Endothelial cell (in vitro differentiated cells): ENCODE measurements around the gene COL11A1. TPM values are rescaled to one million over a fixed set of nuclear protein-coding genes. Genes with fewer than 3 reads are reported as not detected.
"Not testable (repeated sequence)": the region's sequence is repeated elsewhere in the genome, so short reads cannot be mapped to it uniquely, and the experiment has no call there.

Source experiments
- DNase-seq: peaks from one replicate; pipeline ENCODE4 v3.0.0; 2021; ENCODE audit warnings: low spot score
- H3K27ac Mint-ChIP-seq: one replicate; pipeline ENCODE4 v1.8.0; 2021; ENCODE audit warnings: mixed read lengths, inconsistent platforms; ENCODE audit not compliant: unreplicated experiment
- H3K27me3 Mint-ChIP-seq: one replicate; pipeline ENCODE4 v1.8.0; 2021; ENCODE audit warnings: mild to moderate bottlenecking, moderate library complexity, mixed read lengths, inconsistent platforms; ENCODE audit not compliant: unreplicated experiment
- H3K36me3 Mint-ChIP-seq: one replicate; pipeline ENCODE4 v1.8.0; 2021; ENCODE audit warnings: mild to moderate bottlenecking, low read depth, mixed read lengths, inconsistent platforms; ENCODE audit not compliant: unreplicated experiment
- H3K4me1 Mint-ChIP-seq: one replicate; pipeline ENCODE4 v1.8.0; 2021; ENCODE audit warnings: mild to moderate bottlenecking, mixed read lengths, inconsistent platforms; ENCODE audit not compliant: unreplicated experiment
- H3K4me3 Mint-ChIP-seq: one replicate; pipeline ENCODE4 v1.8.0; 2021; ENCODE audit warnings: mild to moderate bottlenecking, mixed read lengths, inconsistent platforms; ENCODE audit not compliant: unreplicated experiment
- H3K9me3 Mint-ChIP-seq: one replicate; pipeline ENCODE4 v1.8.0; 2021; ENCODE audit warnings: mixed read lengths, inconsistent platforms; ENCODE audit not compliant: unreplicated experiment
- CTCF ChIP-seq: fragments of 200-600 bp; sonication (generic); IDR thresholded peaks from one replicate; pipeline ENCODE4 v1.5.0; 2021; ENCODE audit warnings: antibody characterized with exemption; ENCODE audit not compliant: unreplicated experiment
- total RNA-seq: library from RNA; stranded (reverse); fragmentation: NEBNext Ultra II Directional; extraction: Animal tissue kit (Norgen Biotek cat#: 25700); gene quantifications from one replicate; pipeline ENCODE4 v1.2.1, GENCODE V29; 2021; ENCODE audit not compliant: unreplicated experiment

COL11A1 gene
- total RNA-seq, 1 donor from 2014 or later = 9.2 TPM

- H3K4me3 Mint-ChIP-seq = no peak overlapping the region
- no peak for TF ChIP-seq CTCF
- H3K9me3 Mint-ChIP-seq = no peaks in the 10 kb centered on the region
- H3K36me3 Mint-ChIP-seq = no peaks in the 10 kb centered on the region
- DNase-seq = no peak
- peaks cover 8% of the 10 kb centered on the region for H3K4me1 Mint-ChIP-seq
- no peak overlapping the region for H3K27ac Mint-ChIP-seq
- peaks cover 1% of the 10 kb centered on the region for H3K27me3 Mint-ChIP-seq
Measured at GRCh38 chr1:103063921-103064320, 44.4 kb downstream of the COL11A1 start.

- Mint-ChIP-seq H3K27ac (no peak overlapping the region), H3K36me3 (no peaks in the 10 kb centered on the region), H3K27me3 (peaks cover 1% of the 10 kb centered on the region), H3K9me3 (no peaks in the 10 kb centered on the region), H3K4me3 (no peak overlapping the region), H3K4me1 (peaks cover 11% of the 10 kb centered on the region)
- no peak for TF ChIP-seq CTCF
- DNase-seq = no peak
Measured at GRCh38 chr1:103058391-103058790, 49.9 kb downstream of the COL11A1 start.

GRCh38 chr1:103056423-103056822 is 51.9 kb downstream of the COL11A1 start:
- Mint-ChIP-seq H3K4me1 (peaks cover 11% of the 10 kb centered on the region), H3K27me3 (peaks cover 1% of the 10 kb centered on the region), H3K9me3 (no peaks in the 10 kb centered on the region), H3K4me3 (no peak overlapping the region), H3K27ac (no peak overlapping the region), H3K36me3 (peaks cover 6% of the 10 kb centered on the region)
- TF ChIP-seq CTCF = no peak
- no peak for DNase-seq

- not testable (repeated sequence) for H3K9me3 Mint-ChIP-seq, H3K4me1 Mint-ChIP-seq, H3K4me3 Mint-ChIP-seq, H3K27me3 Mint-ChIP-seq, H3K27ac Mint-ChIP-seq, H3K36me3 Mint-ChIP-seq, DNase-seq
Measured at GRCh38 chr1:103028110-103028509, 80.2 kb downstream of the COL11A1 start.

- no peaks in the 10 kb centered on the region for H3K9me3 Mint-ChIP-seq
- no peaks in the 10 kb centered on the region for H3K27me3 Mint-ChIP-seq
- H3K4me3 Mint-ChIP-seq = no peak overlapping the region
- no peak for TF ChIP-seq CTCF
- DNase-seq = no peak
- peaks cover 2% of the 10 kb centered on the region for H3K4me1 Mint-ChIP-seq
- no peaks in the 10 kb centered on the region for H3K36me3 Mint-ChIP-seq
- peak overlapping the region; percentile 16 for H3K27ac Mint-ChIP-seq
Measured at GRCh38 chr1:103025858-103026409, 82.4 kb downstream of the COL11A1 start.

- Mint-ChIP-seq H3K27ac (no peak overlapping the region), H3K36me3 (no peaks in the 10 kb centered on the region), H3K4me3 (no peak overlapping the region), H3K9me3 (no peaks in the 10 kb centered on the region), H3K27me3 (no peaks in the 10 kb centered on the region), H3K4me1 (peaks cover 2% of the 10 kb centered on the region)
- no peak for DNase-seq
- TF ChIP-seq CTCF = no peak
Measured at GRCh38 chr1:103024051-103024450, 84.3 kb downstream of the COL11A1 start.
